ENCODE measurements around the gene RSBN1L. TPM values are rescaled to one million over a fixed set of nuclear protein-coding genes. Genes with fewer than 3 reads are reported as not detected.
A peak's percentile ranks its signal among the peaks of the same experiment; 100 is the strongest.

The RSBN1L gene
- total RNA-seq, 1 experiment from 2014 or later, result 23.2 TPM

DNA sequence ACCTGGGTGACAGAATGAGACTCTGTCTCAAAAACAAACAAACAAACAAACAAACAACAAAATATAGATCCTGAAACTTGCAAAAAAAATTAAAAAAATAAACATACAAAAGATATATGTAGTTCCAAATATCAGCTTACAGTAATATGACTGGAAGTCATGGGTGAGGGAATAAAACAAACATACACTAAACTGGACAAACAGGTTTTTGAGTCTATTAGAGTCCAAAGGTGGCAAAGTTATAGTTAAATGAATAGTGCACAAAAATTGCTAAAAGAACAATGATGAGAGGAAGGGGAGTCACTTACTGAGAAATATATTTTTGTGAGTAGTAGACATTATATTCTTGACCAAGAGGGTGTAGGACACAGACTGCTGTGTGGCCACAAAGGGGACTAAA lies 16.7 kb upstream of the RSBN1L start:
- peaks cover 9% of the 10 kb centered on the region for H3K4me1 ChIP-seq (ENCODE audit: insufficient read depth, low read length, poor library complexity, severe bottlenecking)
- no peak for DNase-seq (ENCODE audit: low spot score)
- no peak overlapping the region for H3K4me3 ChIP-seq (ENCODE audit: low read depth, low read length, poor library complexity, severe bottlenecking)
- CTCF ChIA-PET, result no interaction called here
- H3K36me3 ChIP-seq (ENCODE audit: insufficient read depth, low read length, poor library complexity, severe bottlenecking), result peaks cover 8% of the 10 kb centered on the region
- no peaks in the 10 kb centered on the region for H3K9me3 ChIP-seq (ENCODE audit: low read depth, low read length, poor library complexity, severe bottlenecking)
- H3K27me3 ChIP-seq (replicated peaks; ENCODE audit: insufficient read depth, low read depth, low read length, poor library complexity), result no peaks in the 10 kb centered on the region
- no peak overlapping the region for H3K27ac ChIP-seq (ENCODE audit: low read depth, low read length, poor library complexity, severe bottlenecking)
- BruUV-seq (replicated peaks), result no TSS peak
- POLR2A ChIA-PET (ENCODE audit: low non-redundant PET), result interaction anchor here (0.6 kb wide), 1 partner anchor 26 kb away, joined by 6 read pairs; no protein-coding TSS in a partner anchor
- intact Hi-C loops (cut with micrococcal nuclease; ENCODE audit: unreplicated experiment), result no loop called here
- TF ChIP-seq, protein P1, sequence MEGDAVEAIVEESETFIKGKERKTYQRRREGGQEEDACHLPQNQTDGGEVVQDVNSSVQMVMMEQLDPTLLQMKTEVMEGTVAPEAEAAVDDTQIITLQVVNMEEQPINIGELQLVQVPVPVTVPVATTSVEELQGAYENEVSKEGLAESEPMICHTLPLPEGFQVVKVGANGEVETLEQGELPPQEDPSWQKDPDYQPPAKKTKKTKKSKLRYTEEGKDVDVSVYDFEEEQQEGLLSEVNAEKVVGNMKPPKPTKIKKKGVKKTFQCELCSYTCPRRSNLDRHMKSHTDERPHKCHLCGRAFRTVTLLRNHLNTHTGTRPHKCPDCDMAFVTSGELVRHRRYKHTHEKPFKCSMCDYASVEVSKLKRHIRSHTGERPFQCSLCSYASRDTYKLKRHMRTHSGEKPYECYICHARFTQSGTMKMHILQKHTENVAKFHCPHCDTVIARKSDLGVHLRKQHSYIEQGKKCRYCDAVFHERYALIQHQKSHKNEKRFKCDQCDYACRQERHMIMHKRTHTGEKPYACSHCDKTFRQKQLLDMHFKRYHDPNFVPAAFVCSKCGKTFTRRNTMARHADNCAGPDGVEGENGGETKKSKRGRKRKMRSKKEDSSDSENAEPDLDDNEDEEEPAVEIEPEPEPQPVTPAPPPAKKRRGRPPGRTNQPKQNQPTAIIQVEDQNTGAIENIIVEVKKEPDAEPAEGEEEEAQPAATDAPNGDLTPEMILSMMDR (conservative IDR thresholded peaks at IDR 0.05; ENCODE audit: low read depth, low read length), result no peak
- TF ChIP-seq EZH2 (IDR thresholded peaks at IDR 0.05; ENCODE audit: borderline replicate concordance, low read depth, low read length, poor library complexity, severe bottlenecking), result no peak

DNA sequence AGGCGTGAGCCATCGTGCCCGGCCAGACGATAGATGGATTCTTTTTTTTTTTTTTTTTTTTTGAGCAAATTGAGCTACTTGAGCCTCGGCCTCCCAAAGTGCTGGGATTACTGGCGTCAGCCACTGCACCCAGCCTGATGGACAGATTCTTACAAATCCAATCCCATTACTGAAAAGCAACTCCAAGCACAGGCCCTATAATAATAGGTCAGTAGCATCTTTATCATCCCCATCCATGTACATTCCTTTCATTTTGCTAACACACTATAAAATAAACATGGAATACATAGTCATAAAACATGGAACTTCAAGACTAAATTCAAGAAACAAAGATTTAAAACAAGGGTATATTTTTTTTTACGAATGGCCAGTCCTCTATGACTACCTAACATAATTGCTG lies 16.0 kb upstream of the RSBN1L start:
- H3K27me3 ChIP-seq (replicated peaks; ENCODE audit: insufficient read depth, low read depth, low read length, poor library complexity), result no peaks in the 10 kb centered on the region
- peaks cover 8% of the 10 kb centered on the region for H3K36me3 ChIP-seq (ENCODE audit: insufficient read depth, low read length, poor library complexity, severe bottlenecking)
- no peaks in the 10 kb centered on the region for H3K9me3 ChIP-seq (ENCODE audit: low read depth, low read length, poor library complexity, severe bottlenecking)
- H3K4me3 ChIP-seq (ENCODE audit: low read depth, low read length, poor library complexity, severe bottlenecking), result no peak overlapping the region
- H3K27ac ChIP-seq (ENCODE audit: low read depth, low read length, poor library complexity, severe bottlenecking), result no peak overlapping the region
- no TSS peak for BruUV-seq (replicated peaks)
- TF ChIP-seq, protein P1 (conservative IDR thresholded peaks at IDR 0.05; ENCODE audit: low read depth, low read length), result no peak
- no peak for TF ChIP-seq EZH2 (IDR thresholded peaks at IDR 0.05; ENCODE audit: borderline replicate concordance, low read depth, low read length, poor library complexity, severe bottlenecking)
- peaks cover 11% of the 10 kb centered on the region for H3K4me1 ChIP-seq (ENCODE audit: insufficient read depth, low read length, poor library complexity, severe bottlenecking)
- ChIA-PET CTCF (no interaction called here), POLR2A (ENCODE audit: low non-redundant PET) (interaction anchor here (0.6 kb wide), 1 partner anchor 25 kb away, joined by 6 read pairs; no protein-coding TSS in a partner anchor)
- intact Hi-C loops (cut with micrococcal nuclease; ENCODE audit: unreplicated experiment), result no loop called here
- no peak for DNase-seq (ENCODE audit: low spot score)

DNA sequence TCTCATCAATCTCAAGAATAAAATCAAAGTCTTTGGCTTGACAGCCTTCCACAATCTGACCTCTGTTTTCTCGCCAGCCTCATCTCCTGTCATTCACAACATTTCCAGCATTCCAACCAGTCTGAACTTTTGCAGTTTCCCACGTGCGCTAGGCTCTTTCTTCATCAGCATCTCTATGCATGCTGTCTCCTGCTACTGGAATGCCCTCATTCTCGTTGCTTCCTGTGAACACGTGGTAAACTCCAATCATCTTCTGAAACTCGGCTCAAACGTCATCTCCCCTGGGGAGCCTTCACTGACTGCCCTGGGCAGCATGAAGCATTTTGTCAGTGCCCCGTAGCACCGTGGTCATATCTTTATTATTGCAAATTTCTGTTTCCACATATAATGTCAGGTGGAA lies 12.2 kb upstream of the RSBN1L start:
- TF ChIP-seq, protein P1 (conservative IDR thresholded peaks at IDR 0.05; ENCODE audit: low read depth, low read length), result no peak
- TF ChIP-seq EZH2 (IDR thresholded peaks at IDR 0.05; ENCODE audit: borderline replicate concordance, low read depth, low read length, poor library complexity, severe bottlenecking), result no peak
- peaks cover 11% of the 10 kb centered on the region for H3K4me1 ChIP-seq (ENCODE audit: insufficient read depth, low read length, poor library complexity, severe bottlenecking)
- peak overlapping the region; percentile 3 for H3K27ac ChIP-seq (ENCODE audit: low read depth, low read length, poor library complexity, severe bottlenecking)
- peak; percentile 84 for DNase-seq (ENCODE audit: low spot score)
- peaks cover 8% of the 10 kb centered on the region for H3K36me3 ChIP-seq (ENCODE audit: insufficient read depth, low read length, poor library complexity, severe bottlenecking)
- H3K27me3 ChIP-seq (replicated peaks; ENCODE audit: insufficient read depth, low read depth, low read length, poor library complexity), result no peaks in the 10 kb centered on the region
- CTCF ChIA-PET, result no interaction called here
- no TSS peak for BruUV-seq (replicated peaks)
- POLR2A ChIA-PET (ENCODE audit: low non-redundant PET), result no interaction called here
- H3K4me3 ChIP-seq (ENCODE audit: low read depth, low read length, poor library complexity, severe bottlenecking), result no peak overlapping the region
- intact Hi-C loops (cut with micrococcal nuclease; ENCODE audit: unreplicated experiment), result no loop called here
- no peaks in the 10 kb centered on the region for H3K9me3 ChIP-seq (ENCODE audit: low read depth, low read length, poor library complexity, severe bottlenecking)
